Tibial artery (tissue), 4 donors: ENCODE results near the gene TINAGL1.
A peak's percentile ranks its signal among the peaks of the same experiment; 100 is the strongest.

Experiments
- DNase-seq, 2 donors: peaks; one replicate each; pipeline ENCODE4 v3.0.0-alpha.2; 2019
- H3K27ac ChIP-seq, 2 donors: fragments of 200-600 bp; sonication (generic) in 1 of 2; 1 replicate in 1 of 2; 2 replicates in 1 of 2; pipeline ENCODE4 v1.5.1; 2018 to 2019; ENCODE audit warnings: mild to moderate bottlenecking in 1 of 2
- H3K27me3 ChIP-seq, 2 donors: fragments of 200-600 bp; sonication (generic) in 1 of 2; one replicate each; pipeline versions ENCODE4 v1.5.1 to v1.6.0; 2016 to 2019
- H3K36me3 ChIP-seq, 3 donors: fragments of 200-600 bp; sonication (generic) in 2 of 3; one replicate each; pipeline ENCODE4 v1.5.1; 2016 to 2019; ENCODE audit warnings: mild to moderate bottlenecking in 2 of 3
- H3K4me1 ChIP-seq, 4 donors: fragments of 200-600 bp; sonication (generic) in 2 of 4; 1 replicate in 3 of 4; 2 replicates in 1 of 4; pipeline ENCODE4 v1.5.1; 2016 to 2019
- H3K4me3 ChIP-seq, 2 donors: fragments of 200-600 bp; sonication (generic) in 1 of 2; 1 replicate in 1 of 2; 2 replicates in 1 of 2; pipeline ENCODE4 v1.5.1; 2018 to 2019; ENCODE audit warnings: mild to moderate bottlenecking in 2 of 2
- H3K9me3 ChIP-seq, 3 donors: fragments of 200-600 bp; sonication (generic) in 1 of 3; one replicate each; pipeline ENCODE4 v1.5.1; 2016 to 2019
- CTCF ChIP-seq, 2 experiments: fragments of 200-600 bp in 1 of 2; fragments of 450-650 bp in 1 of 2; IDR thresholded peaks; one replicate each; pipeline ENCODE4 v1.5.1; 2017 to 2019; ENCODE audit warnings: antibody characterized with exemption in 2 of 2, mild to moderate bottlenecking in 1 of 2, moderate library complexity in 1 of 2
- intact Hi-C: fragments of 100-400 bp; cut with DNase I; formaldehyde crosslinking; loops from one replicate; pipeline ENCODE4 v1.15.0; 2023; ENCODE audit warnings: low total_unique reads

TINAGL1 gene

GRCh38 chr1:31602081-31602480 lies 25.8 kb downstream of the TINAGL1 start:
- no peak for DNase-seq
- Histone ChIP-seq H3K9me3 (no peaks in the 10 kb centered on the region), H3K27me3 (no peaks in the 10 kb centered on the region), H3K4me3 (no peak overlapping the region), H3K27ac (no peak overlapping the region), H3K4me1 (no peaks in the 10 kb centered on the region), H3K36me3 (no peaks in the 10 kb centered on the region)
- TF ChIP-seq CTCF (IDR thresholded peaks at IDR 0.05): no peak
- intact Hi-C loops: no loop called here

- no peak for DNase-seq
- Histone ChIP-seq H3K9me3 (no peaks in the 10 kb centered on the region), H3K4me3 (no peak overlapping the region), H3K27me3 (no peaks in the 10 kb centered on the region), H3K4me1 (no peaks in the 10 kb centered on the region), H3K36me3 (no peaks in the 10 kb centered on the region), H3K27ac (no peak overlapping the region)
- TF ChIP-seq CTCF (IDR thresholded peaks at IDR 0.05): no peak
- intact Hi-C loops: no loop called here
These were observed 29.7 kb downstream of the TINAGL1 start for GRCh38 chr1:31605908-31606427.

GRCh38 chr1:31607360-31607759 lies 31.0 kb downstream of the TINAGL1 start:
- intact Hi-C loops: no loop called here
- Histone ChIP-seq H3K9me3 (no peaks in the 10 kb centered on the region), H3K27me3 (no peaks in the 10 kb centered on the region), H3K36me3 (no peaks in the 10 kb centered on the region), H3K27ac (no peak overlapping the region), H3K4me1 (no peaks in the 10 kb centered on the region), H3K4me3 (no peak overlapping the region)
- DNase-seq: no peak
- no peak for TF ChIP-seq CTCF (IDR thresholded peaks at IDR 0.05)

GRCh38 chr1:31609514-31610118 lies 33.3 kb downstream of the TINAGL1 start:
- Histone ChIP-seq H3K4me1 (peaks cover 0 to 12% (median 9%) of the 10 kb centered on the region in 4 donors), H3K4me3 (no peak overlapping the region), H3K36me3 (no peaks in the 10 kb centered on the region), H3K27ac (no peak overlapping the region), H3K9me3 (no peaks in the 10 kb centered on the region), H3K27me3 (no peaks in the 10 kb centered on the region)
- no peak for TF ChIP-seq CTCF (IDR thresholded peaks at IDR 0.05)
- intact Hi-C loops: no loop called here
- no peak for DNase-seq

GRCh38 chr1:31614414-31615005 lies 38.2 kb downstream of the TINAGL1 start:
- H3K4me3 ChIP-seq: no peak overlapping the region
- peak overlapping the region; percentile 74 to 76 for H3K27ac ChIP-seq
- no peaks in the 10 kb centered on the region for H3K36me3 ChIP-seq
- peak; percentile 51 to 88 for DNase-seq
- TF ChIP-seq CTCF (IDR thresholded peaks at IDR 0.05): no peak
- no peaks in the 10 kb centered on the region for H3K9me3 ChIP-seq
- H3K27me3 ChIP-seq: no peaks in the 10 kb centered on the region
- peaks cover 0 to 36% (median 30%) of the 10 kb centered on the region in 4 donors for H3K4me1 ChIP-seq
- intact Hi-C loops: no loop called here
